Heart left ventricle (tissue), 16 donors: ENCODE measurements around the gene TMTC2. TPM values are rescaled to one million over a fixed set of nuclear protein-coding genes. Genes with fewer than 3 reads are reported as not detected.

Experiments used
- ATAC-seq, 4 donors: fragments of 200-7000 bp; cut with Tn5 transposase; one replicate each; pipeline ENCODE4 v1.9.1; 2020 to 2022; ENCODE audit warnings: moderate library complexity in 4 of 4, mild to moderate bottlenecking in 3 of 4, moderate number of reproducible peaks in 1 of 4
- DNase-seq, 5 donors: peaks; one replicate each; pipeline ENCODE4 v3.0.0-alpha.2; 2020
- H3K27ac ChIP-seq, 12 donors: fragments of 200-600 bp; sonication (generic) in 4 of 12; one replicate each; pipeline versions ENCODE4 v1.5.0 to v1.8.0; 2016 to 2022; ENCODE audit warnings: mild to moderate bottlenecking in 2 of 12
- H3K27me3 ChIP-seq, 9 donors: fragments of 200-600 bp; sonication (generic) in 2 of 9; one replicate each; pipeline versions ENCODE4 v1.5.1 to v1.8.0; 2016 to 2022; ENCODE audit warnings: mild to moderate bottlenecking in 3 of 9
- H3K36me3 ChIP-seq, 9 donors: fragments of 200-600 bp; sonication (generic) in 2 of 9; one replicate each; pipeline versions ENCODE4 v1.5.0 to v1.8.0; 2018 to 2022; ENCODE audit warnings: mild to moderate bottlenecking in 2 of 9
- H3K4me1 ChIP-seq, 12 donors: fragments of 200-600 bp; sonication (generic) in 4 of 12; one replicate each; pipeline versions ENCODE4 v1.5.0 to v1.8.0; 2016 to 2022; ENCODE audit warnings: mild to moderate bottlenecking in 3 of 12
- H3K4me3 ChIP-seq, 12 donors: fragments of 200-600 bp; sonication (generic) in 4 of 12; one replicate each; pipeline versions ENCODE4 v1.5.0 to v1.8.0; 2017 to 2022; ENCODE audit warnings: mild to moderate bottlenecking in 9 of 12, moderate library complexity in 4 of 12
- H3K9me3 ChIP-seq, 12 donors: fragments of 200-600 bp; sonication (generic) in 4 of 12; one replicate each; pipeline versions ENCODE4 v1.5.0 to v1.8.0; 2016 to 2022; ENCODE audit warnings: mild to moderate bottlenecking in 1 of 12
- POLR2A ChIP-seq, 2 donors: fragments of 450-650 bp; IDR thresholded peaks; one replicate each; pipeline ENCODE4 v1.6.1; 2017; ENCODE audit warnings: antibody characterized with exemption in 2 of 2, mild to moderate bottlenecking in 2 of 2, moderate library complexity in 2 of 2
- WGBS, 4 donors: extraction: QIAGEN DNeasy Blood & Tissue Kit in 2 of 4; methylation state at CpG; one replicate each; pipeline versions ENCODE4 v1.1.5 to v1.1.7; 2013 to 2018; 5-methylcytosine and 5-hydroxymethylcytosine counted together
- intact Hi-C, 10 donors: fragments of 100-400 bp; cut with DNase I; formaldehyde crosslinking; loops; one replicate each; pipeline versions ENCODE4 v1.11.1 to v1.14.2; 2022
- polyA plus RNA-seq, 2 donors: library from polyadenylated mRNA; stranded (reverse); fragments of 200-250 nt; gene quantifications; one replicate each; pipeline ENCODE4 v1.2.3, GENCODE V29; 2013
- total RNA-seq, 9 donors: library from RNA; depleted of rRNA in 2 of 9; stranded (reverse); fragments of >200 nt in 2 of 9; fragmentation: NEBNext Ultra II Directional in 3 of 9; extraction: Animal tissue kit (Norgen Biotek cat#: 25700) in 3 of 9; gene quantifications; one replicate each; pipeline versions ENCODE4 v1.1.0 to v1.2.4, GENCODE V29; 2016 to 2023
- TF ChIP-seq, protein P1 (sequence below), 12 donors: fragments of 200-600 bp; sonication (generic) in 4 of 12; IDR thresholded peaks; one replicate each; pipeline versions ENCODE4 v1.5.0 to v1.8.0; 2018 to 2022; ENCODE audit warnings: antibody characterized with exemption in 12 of 12, mild to moderate bottlenecking in 5 of 12
- donor health status: ischemic (EF 13 %, LVEDD 7.1; RV severe dilation, severe dysfunction).
- donor health status: healthy with polysubstance abuse.
- donor health status: DM: no; HTN: yes; CAD: no.
- donor health status: DM: no; HTN: no; CAD: no.
- donor health status: ischemic (EF 25% LVEDD 6.9; RV normal size, moderate dysfunction).
- donor health status: ischemic (EF 25% LVEDD 5.7; RV mildly dilated, moderate dysfunction).
- donor health status: healthy.
- donor health status: DM: yes; HTN: yes; CAD: no.
- donor health status: ischemic (EF 35%, LVEDD 5.7; RV mildly dilated, moderate dysfunction).
- donor health status: nonischemic (EF 11% LVEDD 7.7; RV severe dilation, severe dysfunction).
- donor health status: DM: yes; HTN: yes; CAD: no.
- donor health status: PGD.
- donor health status: ischemic (EF 29% LVEDD 5.4; RV normal size, mild dysfunction).
- donor health status: nonischemic (EF 23%, LVEDD 6.1; RV moderate dilation, normal function).

Gene TMTC2
- total and polyA plus RNA-seq, 11 donors, result 1.1 to 5.7 (median 3.3) TPM

DNA sequence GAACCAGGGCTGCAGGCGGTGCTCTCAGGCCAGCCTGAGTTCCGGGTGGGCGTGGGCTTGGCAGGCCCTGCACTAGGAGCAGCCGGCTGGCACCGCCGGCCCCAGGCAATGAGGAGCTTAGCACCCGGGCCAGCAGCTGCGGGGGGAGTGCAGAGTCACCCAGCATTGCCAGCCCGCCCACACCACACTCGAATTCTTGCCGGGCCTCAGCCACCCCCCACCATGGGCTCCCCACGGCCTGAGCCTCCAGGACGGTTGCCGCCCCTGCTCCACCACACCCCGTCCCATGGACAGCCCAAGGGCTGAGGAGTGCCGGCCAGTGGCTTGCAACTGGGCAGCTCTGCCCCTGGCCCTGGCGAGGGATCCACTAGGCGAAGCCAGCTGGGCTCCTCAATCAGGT is 453.4 kb downstream of the TMTC2 start:
- WGBS, 4 donors, result 92 to 100% (median 98%) methylated on average over 6 to 18 of the region's 18 CpGs

DNA sequence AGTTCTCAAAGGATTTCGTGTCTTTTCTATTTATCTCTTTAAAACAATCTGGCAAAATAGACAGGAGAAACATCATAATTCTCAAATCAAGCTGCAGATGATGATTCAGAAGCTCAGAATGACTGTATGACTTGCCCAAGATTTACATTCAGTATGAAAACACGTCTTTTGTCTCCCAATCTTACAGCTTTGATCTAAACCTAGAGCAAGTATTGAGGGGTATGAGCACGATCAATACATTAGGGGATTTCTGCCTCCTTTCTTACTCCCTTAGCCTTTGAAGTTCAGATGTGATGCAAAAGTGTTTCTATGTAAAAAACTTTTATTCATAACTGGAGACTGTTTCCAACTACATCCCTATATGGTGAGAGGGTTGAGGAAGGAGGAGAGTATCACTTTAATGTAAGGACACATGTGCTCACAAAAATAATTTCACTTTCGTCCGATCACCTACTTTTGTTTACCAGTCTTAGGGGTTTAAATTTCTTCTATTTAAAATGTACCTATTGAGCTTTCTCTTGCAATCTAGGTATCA is 454.8 kb downstream of the TMTC2 start:
- H3K4me3 ChIP-seq, result no peak overlapping the region
- DNase-seq (no peak), ATAC-seq (no peak)
- no peak overlapping the region for H3K27ac ChIP-seq
- TF ChIP-seq POLR2A (IDR thresholded peaks at IDR 0.05), result no peak
- TF ChIP-seq, protein P1, sequence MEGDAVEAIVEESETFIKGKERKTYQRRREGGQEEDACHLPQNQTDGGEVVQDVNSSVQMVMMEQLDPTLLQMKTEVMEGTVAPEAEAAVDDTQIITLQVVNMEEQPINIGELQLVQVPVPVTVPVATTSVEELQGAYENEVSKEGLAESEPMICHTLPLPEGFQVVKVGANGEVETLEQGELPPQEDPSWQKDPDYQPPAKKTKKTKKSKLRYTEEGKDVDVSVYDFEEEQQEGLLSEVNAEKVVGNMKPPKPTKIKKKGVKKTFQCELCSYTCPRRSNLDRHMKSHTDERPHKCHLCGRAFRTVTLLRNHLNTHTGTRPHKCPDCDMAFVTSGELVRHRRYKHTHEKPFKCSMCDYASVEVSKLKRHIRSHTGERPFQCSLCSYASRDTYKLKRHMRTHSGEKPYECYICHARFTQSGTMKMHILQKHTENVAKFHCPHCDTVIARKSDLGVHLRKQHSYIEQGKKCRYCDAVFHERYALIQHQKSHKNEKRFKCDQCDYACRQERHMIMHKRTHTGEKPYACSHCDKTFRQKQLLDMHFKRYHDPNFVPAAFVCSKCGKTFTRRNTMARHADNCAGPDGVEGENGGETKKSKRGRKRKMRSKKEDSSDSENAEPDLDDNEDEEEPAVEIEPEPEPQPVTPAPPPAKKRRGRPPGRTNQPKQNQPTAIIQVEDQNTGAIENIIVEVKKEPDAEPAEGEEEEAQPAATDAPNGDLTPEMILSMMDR (IDR thresholded peaks at IDR 0.05), result no peak
- intact Hi-C loops, result no loop called here
- peaks cover 0 to 13% (median 0%) of the 10 kb centered on the region in 12 donors for H3K4me1 ChIP-seq
- H3K9me3 ChIP-seq, result peaks cover 0 to 14% (median 7%) of the 10 kb centered on the region in 12 donors
- H3K27me3 ChIP-seq, result no peaks in the 10 kb centered on the region
- no peaks in the 10 kb centered on the region for H3K36me3 ChIP-seq
- 89 to 92% (median 92%) methylated on average over 5 of the region's 5 CpGs for WGBS, 4 donors

More for the DNA sequence above, 453.4 kb downstream of the TMTC2 start:
- Histone ChIP-seq H3K27me3 (no peaks in the 10 kb centered on the region), H3K4me3 (no peak overlapping the region), H3K27ac (no peak overlapping the region), H3K9me3 (peaks cover 0 to 14% (median 7%) of the 10 kb centered on the region in 12 donors), H3K4me1 (peaks cover 0 to 6% (median 0%) of the 10 kb centered on the region in 12 donors), H3K36me3 (no peaks in the 10 kb centered on the region)
- no peak for TF ChIP-seq POLR2A (IDR thresholded peaks at IDR 0.05)
- TF ChIP-seq, protein P1 (IDR thresholded peaks at IDR 0.05), result no peak
- intact Hi-C loops, result no loop called here
- ATAC-seq (peak in 1 of 4 donors; percentile 33), DNase-seq (no peak)

DNA sequence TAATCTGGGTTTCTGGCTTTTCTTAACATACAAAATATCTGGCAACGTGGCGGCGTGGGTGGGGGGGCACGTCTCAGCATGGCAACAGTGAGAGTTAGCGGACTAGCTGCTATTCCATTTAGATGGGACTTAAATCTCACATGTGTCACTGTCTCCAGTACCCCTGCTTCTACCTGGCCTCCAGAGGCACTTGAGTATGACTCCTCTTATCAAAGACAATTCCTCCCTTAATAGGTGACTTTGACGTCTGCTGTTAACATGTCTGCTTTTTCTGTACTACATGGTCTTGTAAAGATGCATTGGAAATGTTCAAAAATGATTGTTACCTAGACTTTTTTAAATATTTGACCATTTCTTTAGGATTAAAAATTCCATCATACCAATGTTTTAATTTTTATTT is 456.2 kb downstream of the TMTC2 start:
- peaks cover 0 to 14% (median 7%) of the 10 kb centered on the region in 12 donors for H3K9me3 ChIP-seq
- peak in 3 of 4 donors; percentile 39 to 62 (median 47) for ATAC-seq
- intact Hi-C loops, result no loop called here
- no peak overlapping the region for H3K4me3 ChIP-seq
- no peak for TF ChIP-seq POLR2A (IDR thresholded peaks at IDR 0.05)
- TF ChIP-seq, protein P1 (IDR thresholded peaks at IDR 0.05), result no peak
- H3K27me3 ChIP-seq, result no peaks in the 10 kb centered on the region
- no peak for DNase-seq
- WGBS, 4 donors, result 57 to 67% (median 63%) methylated on average over 6 of the region's 6 CpGs
- no peak overlapping the region for H3K27ac ChIP-seq
- peaks cover 0 to 13% (median 0%) of the 10 kb centered on the region in 12 donors for H3K4me1 ChIP-seq
- no peaks in the 10 kb centered on the region for H3K36me3 ChIP-seq

DNA sequence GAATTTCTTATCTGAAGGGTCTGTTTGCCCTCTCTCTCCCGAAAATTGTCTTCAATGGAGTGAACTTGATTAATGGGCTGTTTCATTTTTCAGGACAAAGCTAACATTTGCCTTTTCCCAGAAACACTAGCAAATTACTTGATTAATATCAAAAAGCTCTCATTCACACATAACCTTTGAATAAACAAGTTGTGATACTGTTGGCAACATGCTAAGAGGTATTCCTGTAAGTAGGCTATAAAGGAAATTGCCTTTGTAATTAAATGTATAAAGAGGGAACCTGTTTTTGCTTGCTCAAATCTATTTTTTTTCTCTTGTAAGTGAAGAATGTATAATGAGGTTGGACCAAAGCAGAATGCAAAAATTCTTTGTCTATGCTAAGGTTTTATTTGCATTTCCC is 457.2 kb downstream of the TMTC2 start:
- H3K27ac ChIP-seq, result no peak overlapping the region
- H3K36me3 ChIP-seq, result no peaks in the 10 kb centered on the region
- TF ChIP-seq POLR2A (IDR thresholded peaks at IDR 0.05), result no peak
- TF ChIP-seq, protein P1 (IDR thresholded peaks at IDR 0.05), result no peak
- WGBS, 4 donors, result 60 to 80% (median 71%) methylated on average over 1 of the region's 1 CpG
- no peaks in the 10 kb centered on the region for H3K27me3 ChIP-seq
- DNase-seq (no peak), ATAC-seq (no peak)
- H3K4me3 ChIP-seq, result no peak overlapping the region
- intact Hi-C loops, result no loop called here
- peaks cover 0 to 14% (median 7%) of the 10 kb centered on the region in 12 donors for H3K9me3 ChIP-seq
- peaks cover 0 to 13% (median 0%) of the 10 kb centered on the region in 12 donors for H3K4me1 ChIP-seq
